ENCODE measurements around the gene JAK2.

DNA sequence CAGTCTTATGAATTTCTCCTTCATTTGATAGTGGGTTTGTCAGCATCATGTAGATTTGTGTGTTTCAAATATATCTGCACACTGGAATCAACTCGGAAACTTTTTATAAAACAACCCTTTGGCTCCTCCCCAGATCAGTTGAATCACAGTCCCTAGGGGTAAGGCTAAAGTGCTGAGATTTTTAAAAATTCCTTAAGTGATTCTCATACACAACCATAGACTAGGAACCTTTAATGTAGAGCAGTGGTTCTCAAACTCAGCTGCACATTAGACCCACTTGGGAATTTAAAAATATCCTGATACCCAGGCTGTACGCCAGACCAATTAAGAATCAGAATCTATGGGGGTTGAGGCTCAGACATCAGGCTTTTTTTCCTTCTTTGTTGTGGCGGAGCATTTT is 17.5 kb upstream of the JAK2 start:
- TF ChIP-seq, protein P1, sequence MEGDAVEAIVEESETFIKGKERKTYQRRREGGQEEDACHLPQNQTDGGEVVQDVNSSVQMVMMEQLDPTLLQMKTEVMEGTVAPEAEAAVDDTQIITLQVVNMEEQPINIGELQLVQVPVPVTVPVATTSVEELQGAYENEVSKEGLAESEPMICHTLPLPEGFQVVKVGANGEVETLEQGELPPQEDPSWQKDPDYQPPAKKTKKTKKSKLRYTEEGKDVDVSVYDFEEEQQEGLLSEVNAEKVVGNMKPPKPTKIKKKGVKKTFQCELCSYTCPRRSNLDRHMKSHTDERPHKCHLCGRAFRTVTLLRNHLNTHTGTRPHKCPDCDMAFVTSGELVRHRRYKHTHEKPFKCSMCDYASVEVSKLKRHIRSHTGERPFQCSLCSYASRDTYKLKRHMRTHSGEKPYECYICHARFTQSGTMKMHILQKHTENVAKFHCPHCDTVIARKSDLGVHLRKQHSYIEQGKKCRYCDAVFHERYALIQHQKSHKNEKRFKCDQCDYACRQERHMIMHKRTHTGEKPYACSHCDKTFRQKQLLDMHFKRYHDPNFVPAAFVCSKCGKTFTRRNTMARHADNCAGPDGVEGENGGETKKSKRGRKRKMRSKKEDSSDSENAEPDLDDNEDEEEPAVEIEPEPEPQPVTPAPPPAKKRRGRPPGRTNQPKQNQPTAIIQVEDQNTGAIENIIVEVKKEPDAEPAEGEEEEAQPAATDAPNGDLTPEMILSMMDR (IDR thresholded peaks at IDR 0.05) = no peak
- TF ChIP-seq POLR2A (IDR thresholded peaks at IDR 0.05) (no peak), POLR2AphosphoS5 (IDR thresholded peaks at IDR 0.05) (no peak)
